GM18907 (cell line): Measurements from ENCODE around the gene HBA2.
"Not testable (repeated sequence)": the region's sequence is repeated elsewhere in the genome, so short reads cannot be mapped to it uniquely, and the experiment has no call there.

Experiments used
- ATAC-seq: cut with Tn5 transposase; IDR thresholded peaks from one replicate; pipeline ENCODE4 v1.9.1; 2021; ENCODE audit warnings: mild to moderate bottlenecking, moderate library complexity; ENCODE audit not compliant: unreplicated experiment

HBA2 gene

DNA sequence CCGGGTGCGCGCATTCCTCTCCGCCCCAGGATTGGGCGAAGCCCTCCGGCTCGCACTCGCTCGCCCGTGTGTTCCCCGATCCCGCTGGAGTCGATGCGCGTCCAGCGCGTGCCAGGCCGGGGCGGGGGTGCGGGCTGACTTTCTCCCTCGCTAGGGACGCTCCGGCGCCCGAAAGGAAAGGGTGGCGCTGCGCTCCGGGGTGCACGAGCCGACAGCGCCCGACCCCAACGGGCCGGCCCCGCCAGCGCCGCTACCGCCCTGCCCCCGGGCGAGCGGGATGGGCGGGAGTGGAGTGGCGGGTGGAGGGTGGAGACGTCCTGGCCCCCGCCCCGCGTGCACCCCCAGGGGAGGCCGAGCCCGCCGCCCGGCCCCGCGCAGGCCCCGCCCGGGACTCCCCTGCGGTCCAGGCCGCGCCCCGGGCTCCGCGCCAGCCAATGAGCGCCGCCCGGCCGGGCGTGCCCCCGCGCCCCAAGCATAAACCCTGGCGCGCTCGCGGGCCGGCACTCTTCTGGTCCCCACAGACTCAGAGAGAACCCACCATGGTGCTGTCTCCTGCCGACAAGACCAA is at the start of gene HBA2:
HBA2 (plus strand) TSS at position 503 of the 568 bp plus-strand sequence; CDS start at position 540, 37 bp downstream.
- not testable (repeated sequence) for ATAC-seq

DNA sequence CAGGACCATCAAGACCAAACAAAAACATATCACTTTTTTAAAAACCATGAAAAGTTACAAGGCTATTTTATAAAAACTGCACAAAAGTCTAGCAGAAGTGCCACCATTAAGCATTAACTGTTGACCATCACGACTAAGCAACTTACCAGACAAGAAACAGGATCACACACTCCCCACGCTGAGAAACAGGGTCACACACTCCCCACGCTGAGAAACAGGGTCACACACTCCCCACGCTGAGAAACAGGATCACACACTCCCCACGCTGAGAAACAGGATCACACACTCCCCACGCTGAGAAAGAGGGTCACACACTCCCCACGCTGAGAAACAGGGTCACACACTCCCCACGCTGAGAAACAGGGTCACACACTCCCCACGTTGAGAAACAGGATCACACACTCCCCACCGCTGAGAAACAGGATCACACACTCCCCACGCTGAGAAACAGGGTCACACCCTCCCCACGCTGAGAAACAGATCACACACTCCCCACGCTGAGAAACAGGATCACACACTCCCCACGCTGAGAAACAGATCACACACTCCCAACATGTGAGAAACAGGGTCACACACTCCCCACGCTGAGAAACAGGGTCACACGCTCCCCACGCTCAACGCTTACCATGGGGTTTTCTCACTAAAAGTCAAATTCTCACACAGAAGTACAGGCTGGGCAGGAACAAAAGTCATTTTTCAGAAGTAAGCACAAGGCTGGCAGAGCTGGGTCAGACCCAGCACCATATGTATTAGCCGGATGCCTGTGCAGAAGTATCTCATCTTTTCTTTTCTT is 48.9 kb upstream of the HBA2 start:
- ATAC-seq, result not testable (repeated sequence)

DNA sequence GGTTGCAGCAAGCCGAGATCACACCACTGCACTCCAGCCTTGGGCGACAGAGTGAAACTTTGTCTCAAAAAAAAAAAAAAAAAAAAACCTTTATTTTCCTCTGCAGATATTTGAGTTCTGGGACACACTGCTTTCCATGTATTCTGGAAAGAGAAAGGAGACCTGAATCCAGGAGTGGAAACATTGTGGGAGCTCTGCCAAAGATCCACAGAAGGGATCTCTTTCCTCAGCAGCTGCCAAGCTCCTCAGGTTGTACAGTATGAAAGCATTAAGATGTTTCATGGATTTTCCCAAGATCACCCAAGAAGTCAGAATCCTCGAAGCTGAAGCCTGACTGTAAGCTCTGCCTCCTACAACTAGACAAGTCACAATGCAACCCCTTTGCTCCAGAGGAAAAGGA is 47.7 kb upstream of the HBA2 start:
- ATAC-seq, result no peak

DNA sequence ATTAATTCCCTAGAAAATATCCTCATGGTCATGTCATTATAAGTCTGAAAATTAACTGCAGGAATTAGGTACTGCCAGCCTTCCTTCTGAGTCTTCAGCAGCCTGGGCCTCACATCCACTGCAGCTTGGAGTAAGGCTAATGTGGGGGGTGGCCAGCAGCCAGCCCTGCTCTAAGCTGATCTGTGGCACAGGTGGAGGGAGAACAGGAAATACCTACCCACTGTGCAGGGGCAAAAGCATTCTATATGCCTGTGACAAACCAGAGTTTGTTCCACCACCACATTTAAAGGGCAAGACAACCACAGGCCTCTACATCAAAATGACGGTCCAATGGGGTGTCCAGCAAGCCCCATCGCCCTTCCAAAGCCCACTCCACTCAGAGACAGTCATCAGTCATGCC is 43.6 kb upstream of the HBA2 start:
- ATAC-seq, result no peak

DNA sequence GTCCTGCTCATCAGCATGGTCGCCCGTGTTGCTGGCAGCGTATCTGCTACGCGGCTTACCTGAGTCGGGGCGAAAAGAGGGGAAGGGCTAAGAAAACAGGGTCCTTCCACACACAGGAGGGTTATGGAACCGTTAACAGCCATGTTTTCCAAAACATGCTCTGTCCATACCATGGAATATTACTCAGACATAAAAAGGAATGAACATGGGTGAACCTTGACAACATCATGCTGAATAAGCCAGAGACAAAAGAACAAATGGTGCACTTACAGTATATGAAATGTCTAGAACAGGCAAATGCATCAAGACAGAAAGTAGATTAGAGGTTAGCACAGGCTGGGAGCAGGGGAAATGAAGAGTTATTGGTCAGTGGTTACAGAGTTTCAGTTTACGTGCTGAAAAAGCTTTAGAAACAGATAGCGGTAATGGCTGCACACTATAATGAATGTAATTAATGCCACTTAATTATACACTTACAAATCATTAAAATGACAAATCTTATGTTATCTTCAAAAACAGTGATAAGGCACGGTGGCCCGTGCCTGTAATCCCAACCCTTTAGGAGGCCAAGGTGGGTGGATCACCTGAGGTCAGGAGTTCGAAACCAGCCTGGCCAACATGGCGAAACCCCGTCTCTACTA is 42.0 kb upstream of the HBA2 start:
- no peak for ATAC-seq

DNA sequence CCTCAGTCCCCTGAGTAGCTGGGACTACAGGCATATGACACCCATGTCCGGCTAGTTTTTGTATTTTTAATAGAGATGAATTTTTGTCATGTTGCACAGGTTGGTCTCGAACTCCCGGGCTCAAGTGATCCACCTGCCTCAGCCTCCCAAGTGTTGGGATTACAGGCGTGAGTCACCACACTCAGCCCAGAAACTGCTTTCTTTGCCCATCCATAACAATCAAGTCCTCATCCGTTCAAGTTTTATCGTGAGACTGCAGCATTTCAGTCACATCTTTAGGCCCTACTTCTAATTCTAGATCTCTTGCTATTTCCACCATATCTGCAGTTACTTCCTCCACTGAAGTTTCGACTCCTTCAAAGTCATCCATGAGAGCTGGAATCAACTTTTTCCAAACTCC is 40.6 kb upstream of the HBA2 start:
- ATAC-seq, result no peak

DNA sequence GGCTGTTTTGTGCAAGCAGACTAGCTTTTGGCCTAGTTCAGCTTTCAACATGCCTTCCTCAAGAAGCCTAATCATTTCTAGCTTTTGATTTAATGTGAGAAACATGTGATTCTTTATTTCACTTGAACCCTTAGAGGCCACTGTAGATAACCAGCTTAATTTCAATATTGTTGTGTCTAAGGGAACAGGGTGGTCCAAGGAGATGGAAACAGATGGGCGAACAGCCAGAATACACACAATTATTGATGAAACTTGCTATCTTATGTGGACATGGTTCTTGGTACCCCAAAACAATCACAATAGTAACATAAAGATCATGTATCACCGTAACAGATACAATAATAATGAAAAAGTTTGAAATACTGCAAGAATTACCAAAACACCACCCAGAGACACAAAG is 39.0 kb upstream of the HBA2 start:
- ATAC-seq, result no peak

DNA sequence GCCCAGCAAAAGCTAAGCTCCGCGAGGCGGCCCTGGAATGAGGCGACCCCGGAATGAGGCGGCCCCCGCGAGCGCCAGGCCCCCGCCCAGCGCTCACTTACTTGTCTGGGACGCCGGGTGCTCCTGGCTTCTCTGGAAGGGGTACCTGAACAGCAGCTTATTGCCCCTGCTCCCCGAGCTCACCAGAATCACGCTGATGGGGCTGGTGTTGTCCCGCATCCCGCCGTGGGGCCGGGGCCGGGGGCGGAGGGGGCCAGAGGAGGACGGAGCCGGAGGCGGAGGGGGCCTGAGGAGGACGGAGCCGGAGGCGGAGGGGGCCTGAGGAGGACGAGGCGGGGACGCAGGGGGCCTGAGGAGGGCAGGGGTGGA is 34.6 kb upstream of the HBA2 start:
- no peak for ATAC-seq

DNA sequence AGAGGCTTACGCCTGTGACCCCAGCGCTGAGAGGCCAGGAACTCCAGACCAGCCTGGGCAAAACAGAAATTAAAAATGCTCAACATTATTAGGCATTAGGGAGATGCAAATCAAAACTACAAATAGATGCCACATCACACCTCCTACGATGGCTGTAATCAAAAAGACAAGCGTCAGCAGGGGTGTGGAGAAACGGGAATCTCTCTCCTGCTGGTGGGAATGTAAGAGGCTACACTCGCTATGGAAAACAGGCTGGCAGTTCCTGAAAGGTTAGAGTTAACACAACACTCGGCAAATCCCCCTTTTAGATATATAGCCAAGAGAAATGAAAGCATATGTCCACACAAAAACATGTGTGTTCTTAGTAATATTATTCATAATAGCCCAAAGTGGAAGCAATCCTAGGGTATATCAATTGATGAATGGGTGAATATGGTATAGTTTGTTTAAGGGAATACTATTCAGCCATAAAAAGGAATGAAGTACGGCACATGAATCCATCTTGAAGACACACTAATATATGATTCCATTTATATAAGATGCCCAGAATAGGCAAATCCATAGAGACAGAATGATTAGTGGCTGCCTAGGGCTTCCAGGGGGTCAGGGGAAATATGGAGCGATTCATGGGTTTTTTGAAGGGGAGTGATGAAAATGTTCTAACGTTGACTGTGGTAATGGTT is 32.4 kb upstream of the HBA2 start:
- ATAC-seq, result no peak

DNA sequence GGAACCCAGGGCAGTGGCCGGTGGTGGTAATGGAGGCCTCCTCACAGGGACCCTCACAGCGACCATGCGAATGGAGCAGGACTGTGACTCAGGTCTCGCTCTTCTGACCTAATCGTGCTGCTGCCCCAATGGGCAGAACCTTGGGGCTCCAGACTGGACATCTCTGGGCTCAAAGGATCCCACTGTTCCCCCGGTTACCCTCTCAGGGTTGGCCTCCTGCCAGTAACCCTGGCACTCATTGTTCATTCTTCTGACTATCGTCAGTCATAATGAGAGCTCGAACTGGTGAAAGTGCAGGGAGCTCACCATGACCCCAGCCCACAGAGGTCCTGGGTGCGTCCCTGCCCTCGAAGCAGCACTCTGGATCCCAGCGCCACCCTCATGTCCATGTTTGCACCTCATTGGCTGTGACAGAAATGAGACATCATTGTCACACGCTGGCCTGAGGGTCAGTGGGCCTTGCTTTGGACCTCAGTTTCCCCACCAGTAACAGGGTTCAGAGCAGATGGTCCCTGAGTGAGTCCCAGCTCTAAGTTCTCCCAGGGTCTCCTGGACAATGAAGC is 30.2 kb upstream of the HBA2 start:
- ATAC-seq, result no peak

DNA sequence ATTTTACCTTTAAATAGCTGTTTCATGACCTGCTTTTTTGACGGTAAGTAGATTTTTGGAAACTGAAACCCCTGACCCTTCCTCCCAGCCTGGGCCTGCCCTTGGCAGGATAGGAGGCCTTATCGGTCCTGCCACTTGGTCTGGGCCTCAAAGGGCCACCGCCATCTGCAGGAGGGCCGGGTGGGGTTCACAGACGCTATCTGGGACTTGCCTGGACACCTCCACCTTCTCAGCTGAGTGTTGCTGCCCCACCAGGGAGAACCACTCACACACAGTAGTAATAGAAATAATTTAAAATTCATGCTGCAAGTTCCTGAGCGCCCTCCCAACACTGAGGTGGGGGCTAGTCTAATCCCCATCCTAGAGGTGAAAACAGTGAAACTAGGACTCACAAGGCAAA is 29.6 kb upstream of the HBA2 start:
- no peak for ATAC-seq

DNA sequence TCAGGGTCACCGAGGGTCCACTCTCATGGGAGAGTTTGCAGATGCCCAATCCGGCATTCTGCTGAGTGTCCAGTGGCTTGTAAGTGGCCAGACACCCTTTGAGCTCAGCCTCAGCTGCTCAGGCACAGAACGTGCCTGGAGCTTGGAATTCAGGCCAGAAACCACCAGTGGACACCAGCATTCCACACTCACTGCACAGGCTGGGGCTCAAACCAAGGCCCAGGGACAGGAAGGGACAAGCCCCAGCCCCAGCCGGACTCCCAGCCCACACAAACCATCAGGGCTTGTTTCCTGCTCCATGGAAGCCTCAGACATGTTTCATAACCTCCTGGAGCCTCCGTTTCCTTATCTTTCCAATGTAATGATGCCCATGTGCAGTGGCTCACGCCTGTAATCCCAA is 29.2 kb upstream of the HBA2 start:
- ATAC-seq, result no peak

DNA sequence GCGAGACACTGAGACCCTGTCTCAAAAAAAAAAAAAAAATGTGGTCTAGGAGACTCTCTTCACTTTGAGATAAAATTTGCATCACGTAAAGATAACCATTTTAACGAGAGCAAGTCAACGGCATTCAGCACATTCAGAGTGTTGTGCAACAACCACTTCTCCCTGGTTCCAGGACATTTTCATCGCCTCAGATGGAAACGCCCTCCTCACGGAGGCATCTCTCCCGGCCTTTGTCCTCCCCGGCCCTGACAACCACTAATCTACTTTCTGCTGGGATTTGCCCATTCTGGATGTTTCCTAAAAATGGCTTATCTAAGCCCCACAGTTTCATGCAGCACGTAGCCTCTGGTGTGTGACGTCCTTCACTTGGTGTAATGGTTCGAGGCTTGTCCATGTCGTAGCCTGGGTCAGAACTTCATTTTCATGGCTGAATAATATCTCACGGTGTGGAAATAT is 27.9 kb upstream of the HBA2 start:
- no peak for ATAC-seq

DNA sequence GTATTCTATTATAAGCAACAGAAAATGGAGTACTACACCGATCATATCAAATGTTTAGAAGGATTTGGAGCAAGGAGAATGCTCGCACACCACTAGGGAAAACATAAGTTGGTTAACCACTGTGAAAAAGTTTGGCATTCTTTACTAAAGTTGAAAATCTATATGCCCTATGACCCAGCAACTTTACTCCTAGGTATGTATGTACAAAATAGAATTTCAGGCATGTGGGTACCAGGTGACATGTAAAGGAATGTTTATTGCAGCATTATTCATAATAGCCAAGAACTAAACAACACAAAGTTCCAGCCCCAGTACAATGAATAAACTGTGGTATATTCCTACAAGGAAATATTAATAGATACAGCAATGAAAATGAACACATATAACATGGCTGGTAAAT is 26.0 kb upstream of the HBA2 start:
- no peak for ATAC-seq

DNA sequence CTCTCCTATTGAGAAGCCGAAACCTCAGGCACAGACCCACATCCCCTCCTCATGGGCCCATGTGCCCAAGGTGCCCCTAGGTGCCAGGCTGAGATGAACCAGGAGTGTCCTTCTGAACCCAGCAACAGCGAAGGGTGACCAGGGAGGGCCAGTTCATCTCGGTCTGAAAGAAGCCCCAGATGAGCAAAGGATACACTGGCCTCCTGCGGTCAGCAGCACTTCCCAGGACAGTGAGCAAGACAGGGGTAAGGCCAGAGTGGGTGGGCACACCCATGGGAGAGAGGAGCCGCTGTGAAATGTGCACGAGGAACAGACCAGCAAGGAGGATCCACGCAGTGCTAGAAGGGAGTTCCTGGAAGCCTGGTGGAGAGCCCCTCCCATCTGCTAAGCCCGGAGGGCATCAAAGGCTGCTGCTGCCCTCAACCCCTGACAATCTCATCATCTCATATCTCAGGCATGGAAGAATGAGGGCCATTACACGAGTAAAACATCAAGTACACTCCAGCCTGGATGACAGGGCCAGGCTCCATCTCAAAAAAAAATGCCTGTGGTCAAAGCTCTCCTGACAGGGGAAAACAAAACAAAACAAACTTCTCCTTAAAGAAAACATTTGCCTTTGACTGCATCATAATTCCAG is 23.5 kb upstream of the HBA2 start:
- ATAC-seq, result no peak

DNA sequence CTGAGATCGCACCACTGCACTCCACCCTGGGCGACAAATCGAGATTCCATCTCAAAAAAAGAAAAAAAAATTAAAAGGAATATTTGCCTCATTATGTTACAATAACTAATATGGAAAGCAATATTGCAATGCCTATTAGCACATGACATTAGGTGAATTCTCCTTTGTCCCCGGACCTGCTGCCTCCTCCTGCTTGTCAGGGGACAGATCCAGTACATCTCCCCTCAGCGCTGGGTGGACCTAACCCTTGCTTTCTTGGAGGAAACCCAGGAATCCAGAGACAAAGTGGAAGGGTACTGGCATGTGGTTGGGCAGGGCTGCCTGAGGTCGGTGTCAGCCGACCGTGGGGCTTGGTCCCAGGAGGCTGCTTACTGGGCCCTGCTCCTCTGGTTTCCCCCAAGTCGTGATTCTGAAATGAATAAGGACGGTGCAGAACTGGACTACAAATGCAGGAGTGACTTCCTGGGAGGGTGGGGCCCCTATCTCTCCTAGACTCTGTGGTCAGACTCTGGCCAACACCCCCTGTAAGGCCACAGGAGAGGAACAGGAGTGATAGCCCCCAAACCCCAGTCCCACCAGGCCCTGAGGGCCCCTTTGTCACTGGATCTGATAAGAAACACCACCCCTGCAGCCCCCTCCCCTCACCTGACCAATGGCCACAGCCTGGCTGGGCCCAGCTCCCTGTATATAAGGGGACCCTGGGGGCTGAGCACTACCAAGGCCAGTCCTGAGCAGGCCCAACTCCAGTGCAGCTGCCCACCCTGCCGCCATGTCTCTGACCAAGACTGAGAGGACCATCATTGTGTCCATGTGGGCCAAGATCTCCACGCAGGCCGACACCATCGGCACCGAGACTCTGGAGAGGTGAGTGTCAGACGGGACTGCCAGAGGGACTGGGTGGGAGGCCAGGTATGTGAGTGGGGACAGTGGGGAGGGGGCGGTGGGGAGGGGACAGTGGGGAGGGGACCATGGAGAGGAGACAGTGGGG is 20.2 kb upstream of the HBA2 start, which contains the start of gene HBZ:
HBZ (plus strand) TSS at position 504 of the 988 bp plus-strand sequence; CDS start at position 770, 266 bp downstream.
- ATAC-seq, result no peak

DNA sequence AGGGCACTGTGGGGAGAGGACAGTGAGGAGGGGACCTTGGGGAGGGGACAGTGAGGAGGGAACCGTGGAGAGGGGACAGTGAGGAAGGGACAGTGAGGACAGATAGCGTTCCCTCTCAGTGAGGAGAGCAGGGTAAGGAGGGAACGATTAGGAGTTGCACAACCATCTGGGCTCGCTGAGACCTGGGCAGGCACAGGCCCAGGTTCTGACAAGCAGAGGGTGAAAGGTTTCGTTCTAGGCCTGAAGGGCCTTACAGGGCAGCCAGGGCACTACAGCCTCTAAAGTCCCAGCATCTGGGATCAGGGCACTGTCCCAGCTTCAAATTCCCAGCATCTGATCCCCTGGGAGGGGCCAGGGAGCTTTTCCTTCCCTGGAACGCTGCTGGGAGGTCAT is 19.6 kb upstream of the HBA2 start:
- not testable (repeated sequence) for ATAC-seq

DNA sequence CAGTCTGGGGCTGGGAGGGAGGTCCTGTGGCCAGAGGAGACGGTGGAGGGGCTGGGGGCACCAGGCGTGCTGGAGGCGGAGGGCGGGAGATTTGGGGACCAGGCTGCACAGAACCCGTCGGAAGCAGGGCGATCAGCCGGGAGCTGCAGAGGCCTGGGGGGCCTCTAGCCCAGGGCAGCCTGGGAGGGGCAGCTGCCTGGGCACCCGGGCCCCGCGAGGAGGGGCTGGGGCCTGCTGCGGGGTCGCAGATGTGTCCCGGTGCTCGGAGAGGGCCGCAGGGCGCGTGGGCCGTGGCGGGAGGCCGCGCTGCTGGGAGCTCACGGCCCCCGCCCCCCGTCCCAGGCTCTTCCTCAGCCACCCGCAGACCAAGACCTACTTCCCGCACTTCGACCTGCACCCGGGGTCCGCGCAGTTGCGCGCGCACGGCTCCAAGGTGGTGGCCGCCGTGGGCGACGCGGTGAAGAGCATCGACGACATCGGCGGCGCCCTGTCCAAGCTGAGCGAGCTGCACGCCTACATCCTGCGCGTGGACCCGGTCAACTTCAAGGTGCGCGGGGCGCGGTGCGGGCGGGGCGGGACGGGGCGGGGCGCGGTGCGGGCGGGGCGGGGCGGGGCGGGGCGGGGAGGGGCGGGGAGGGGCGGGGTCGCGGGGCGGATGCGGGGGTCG is 19.0 kb upstream of the HBA2 start:
- ATAC-seq, result not testable (repeated sequence)
